Spleen (tissue), 7 donors: ENCODE measurements around the gene PTPRN2.

Experiments used
- POLR2A ChIP-seq, 3 donors: fragments of 450-650 bp; IDR thresholded peaks; one replicate each; pipeline ENCODE4 v1.5.1; 2017; ENCODE audit warnings: antibody characterized with exemption in 3 of 3, mild to moderate bottlenecking in 1 of 3
- POLR2AphosphoS5 ChIP-seq, 3 donors: sonication (generic); formaldehyde crosslinking; IDR thresholded peaks; one replicate each; pipeline ENCODE4 v1.5.1; 2017; ENCODE audit warnings: antibody characterized with exemption in 3 of 3
- TF ChIP-seq, protein P1 (sequence below), 11 experiments: fragments of 200-600 bp in 7 of 11; fragments of 450-650 bp in 4 of 11; sonication (generic) in 4 of 11; IDR thresholded peaks in 8 of 11; conservative IDR thresholded peaks in 3 of 11; 1 replicate in 7 of 11; 2 replicates in 4 of 11; pipeline versions ENCODE4 v1.4.0 to v1.8.0; 2016 to 2021; ENCODE audit warnings: antibody characterized with exemption in 11 of 11, inconsistent platforms in 4 of 11, mild to moderate bottlenecking in 1 of 11
- donor health status: DM: no; HTN: no; CAD: no; lungs with moderate emphysema.
- donor health status: DM: no; HTN: no; CAD: no.
- donor health status: DM: no; HTN: no; CAD: no.

DNA sequence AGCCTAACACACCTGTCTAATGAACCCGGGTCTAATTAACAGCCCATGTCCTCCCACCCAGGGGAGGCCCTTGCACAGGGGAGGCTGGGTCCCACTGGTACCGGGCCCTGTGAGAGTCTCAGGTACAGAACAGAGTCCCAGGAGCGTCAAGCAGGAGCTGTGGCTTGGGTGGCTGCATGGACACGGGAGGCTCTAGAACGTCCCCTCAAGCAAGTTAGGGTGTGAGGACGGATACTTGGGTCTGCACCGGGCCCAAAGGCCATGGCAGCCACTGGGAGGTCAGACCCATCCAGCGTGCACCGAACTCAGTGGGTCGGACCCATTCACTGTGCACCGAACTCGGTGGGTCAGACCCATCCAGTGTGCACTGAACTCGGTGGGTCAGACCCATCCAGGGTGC, 941.1 kb downstream of the PTPRN2 start:
- TF ChIP-seq, protein P1, sequence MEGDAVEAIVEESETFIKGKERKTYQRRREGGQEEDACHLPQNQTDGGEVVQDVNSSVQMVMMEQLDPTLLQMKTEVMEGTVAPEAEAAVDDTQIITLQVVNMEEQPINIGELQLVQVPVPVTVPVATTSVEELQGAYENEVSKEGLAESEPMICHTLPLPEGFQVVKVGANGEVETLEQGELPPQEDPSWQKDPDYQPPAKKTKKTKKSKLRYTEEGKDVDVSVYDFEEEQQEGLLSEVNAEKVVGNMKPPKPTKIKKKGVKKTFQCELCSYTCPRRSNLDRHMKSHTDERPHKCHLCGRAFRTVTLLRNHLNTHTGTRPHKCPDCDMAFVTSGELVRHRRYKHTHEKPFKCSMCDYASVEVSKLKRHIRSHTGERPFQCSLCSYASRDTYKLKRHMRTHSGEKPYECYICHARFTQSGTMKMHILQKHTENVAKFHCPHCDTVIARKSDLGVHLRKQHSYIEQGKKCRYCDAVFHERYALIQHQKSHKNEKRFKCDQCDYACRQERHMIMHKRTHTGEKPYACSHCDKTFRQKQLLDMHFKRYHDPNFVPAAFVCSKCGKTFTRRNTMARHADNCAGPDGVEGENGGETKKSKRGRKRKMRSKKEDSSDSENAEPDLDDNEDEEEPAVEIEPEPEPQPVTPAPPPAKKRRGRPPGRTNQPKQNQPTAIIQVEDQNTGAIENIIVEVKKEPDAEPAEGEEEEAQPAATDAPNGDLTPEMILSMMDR (IDR thresholded peaks at IDR 0.05 in 8 of 11, conservative IDR thresholded peaks at IDR 0.05 in 3 of 11), result no peak
- TF ChIP-seq POLR2A (IDR thresholded peaks at IDR 0.05), result no peak
- TF ChIP-seq POLR2AphosphoS5 (IDR thresholded peaks at IDR 0.05), result no peak
